Neural cell (in vitro differentiated cells): ENCODE results near the gene AP1S1.
"Not testable (repeated sequence)": the region's sequence is repeated elsewhere in the genome, so short reads cannot be mapped to it uniquely, and the experiment has no call there.

Experiments
- EP300 ChIP-seq: fragments of 450-650 bp; conservative IDR thresholded peaks from 2 replicates; pipeline ENCODE4 v1.6.1; 2014; ENCODE audit warnings: antibody characterized with exemption, mild to moderate bottlenecking, moderate library complexity; ENCODE audit not compliant: poor library complexity, severe bottlenecking
- TF ChIP-seq, protein P1 (sequence below): fragments of 450-650 bp; IDR thresholded peaks from 2 replicates; pipeline ENCODE4 v1.5.1; 2014; ENCODE audit warnings: antibody characterized with exemption, mild to moderate bottlenecking, moderate library complexity; ENCODE audit not compliant: poor library complexity, severe bottlenecking
- TF ChIP-seq, protein P2 (sequence below): IDR thresholded peaks from 2 replicates; pipeline ENCODE4 v1.6.1; 2012; ENCODE audit warnings: borderline replicate concordance

DNA sequence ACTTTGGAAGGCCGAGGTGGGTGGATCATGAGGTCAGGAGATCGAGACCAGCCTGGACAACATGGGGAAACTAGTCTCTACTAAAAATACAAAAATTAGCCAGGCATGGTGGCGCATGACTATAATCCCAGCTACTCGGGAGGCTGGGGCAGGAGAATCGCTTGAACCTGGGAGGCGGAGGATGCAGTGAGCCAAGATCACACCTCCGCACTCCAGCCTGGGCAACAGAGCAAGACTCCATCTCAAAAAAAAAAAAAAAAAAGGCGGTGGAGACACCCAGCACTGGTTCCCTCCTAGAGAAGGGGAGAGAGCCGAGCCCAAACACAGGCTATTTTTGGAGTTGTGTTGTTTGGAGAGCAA is 32.7 kb upstream of the AP1S1 start:
- TF ChIP-seq, protein P1, sequence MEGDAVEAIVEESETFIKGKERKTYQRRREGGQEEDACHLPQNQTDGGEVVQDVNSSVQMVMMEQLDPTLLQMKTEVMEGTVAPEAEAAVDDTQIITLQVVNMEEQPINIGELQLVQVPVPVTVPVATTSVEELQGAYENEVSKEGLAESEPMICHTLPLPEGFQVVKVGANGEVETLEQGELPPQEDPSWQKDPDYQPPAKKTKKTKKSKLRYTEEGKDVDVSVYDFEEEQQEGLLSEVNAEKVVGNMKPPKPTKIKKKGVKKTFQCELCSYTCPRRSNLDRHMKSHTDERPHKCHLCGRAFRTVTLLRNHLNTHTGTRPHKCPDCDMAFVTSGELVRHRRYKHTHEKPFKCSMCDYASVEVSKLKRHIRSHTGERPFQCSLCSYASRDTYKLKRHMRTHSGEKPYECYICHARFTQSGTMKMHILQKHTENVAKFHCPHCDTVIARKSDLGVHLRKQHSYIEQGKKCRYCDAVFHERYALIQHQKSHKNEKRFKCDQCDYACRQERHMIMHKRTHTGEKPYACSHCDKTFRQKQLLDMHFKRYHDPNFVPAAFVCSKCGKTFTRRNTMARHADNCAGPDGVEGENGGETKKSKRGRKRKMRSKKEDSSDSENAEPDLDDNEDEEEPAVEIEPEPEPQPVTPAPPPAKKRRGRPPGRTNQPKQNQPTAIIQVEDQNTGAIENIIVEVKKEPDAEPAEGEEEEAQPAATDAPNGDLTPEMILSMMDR: not testable (repeated sequence)
- TF ChIP-seq, protein P2, sequence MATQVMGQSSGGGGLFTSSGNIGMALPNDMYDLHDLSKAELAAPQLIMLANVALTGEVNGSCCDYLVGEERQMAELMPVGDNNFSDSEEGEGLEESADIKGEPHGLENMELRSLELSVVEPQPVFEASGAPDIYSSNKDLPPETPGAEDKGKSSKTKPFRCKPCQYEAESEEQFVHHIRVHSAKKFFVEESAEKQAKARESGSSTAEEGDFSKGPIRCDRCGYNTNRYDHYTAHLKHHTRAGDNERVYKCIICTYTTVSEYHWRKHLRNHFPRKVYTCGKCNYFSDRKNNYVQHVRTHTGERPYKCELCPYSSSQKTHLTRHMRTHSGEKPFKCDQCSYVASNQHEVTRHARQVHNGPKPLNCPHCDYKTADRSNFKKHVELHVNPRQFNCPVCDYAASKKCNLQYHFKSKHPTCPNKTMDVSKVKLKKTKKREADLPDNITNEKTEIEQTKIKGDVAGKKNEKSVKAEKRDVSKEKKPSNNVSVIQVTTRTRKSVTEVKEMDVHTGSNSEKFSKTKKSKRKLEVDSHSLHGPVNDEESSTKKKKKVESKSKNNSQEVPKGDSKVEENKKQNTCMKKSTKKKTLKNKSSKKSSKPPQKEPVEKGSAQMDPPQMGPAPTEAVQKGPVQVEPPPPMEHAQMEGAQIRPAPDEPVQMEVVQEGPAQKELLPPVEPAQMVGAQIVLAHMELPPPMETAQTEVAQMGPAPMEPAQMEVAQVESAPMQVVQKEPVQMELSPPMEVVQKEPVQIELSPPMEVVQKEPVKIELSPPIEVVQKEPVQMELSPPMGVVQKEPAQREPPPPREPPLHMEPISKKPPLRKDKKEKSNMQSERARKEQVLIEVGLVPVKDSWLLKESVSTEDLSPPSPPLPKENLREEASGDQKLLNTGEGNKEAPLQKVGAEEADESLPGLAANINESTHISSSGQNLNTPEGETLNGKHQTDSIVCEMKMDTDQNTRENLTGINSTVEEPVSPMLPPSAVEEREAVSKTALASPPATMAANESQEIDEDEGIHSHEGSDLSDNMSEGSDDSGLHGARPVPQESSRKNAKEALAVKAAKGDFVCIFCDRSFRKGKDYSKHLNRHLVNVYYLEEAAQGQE: not testable (repeated sequence)
- not testable (repeated sequence) for TF ChIP-seq EP300
